IPS-18a (cell line): ENCODE results near the gene HOXB8.

Source experiments
- H3K27ac ChIP-seq: one replicate; pipeline ENCODE4 v1.5.1; 2013; ENCODE audit warnings: low read length
- H3K27me3 ChIP-seq: one replicate; pipeline ENCODE4 v1.6.1; 2013; ENCODE audit warnings: mild to moderate bottlenecking, low read length; ENCODE audit not compliant: control insufficient read depth, insufficient read depth
- H3K36me3 ChIP-seq: one replicate; pipeline ENCODE4 v1.6.1; 2013; ENCODE audit warnings: low read depth, low read length; ENCODE audit not compliant: control insufficient read depth
- H3K4me1 ChIP-seq: one replicate; pipeline ENCODE4 v1.6.1; 2013; ENCODE audit warnings: low read depth, low read length; ENCODE audit not compliant: control insufficient read depth
- H3K4me3 ChIP-seq: one replicate; pipeline ENCODE4 v1.5.1; 2013; ENCODE audit warnings: low read length
- H3K9ac ChIP-seq: one replicate; pipeline ENCODE4 v1.6.1; 2013; ENCODE audit warnings: mild to moderate bottlenecking, low read length, moderate library complexity
- H3K9me3 ChIP-seq: one replicate; pipeline ENCODE4 v1.6.1; 2013; ENCODE audit warnings: low read depth, low read length; ENCODE audit not compliant: control insufficient read depth

Gene HOXB8

DNA sequence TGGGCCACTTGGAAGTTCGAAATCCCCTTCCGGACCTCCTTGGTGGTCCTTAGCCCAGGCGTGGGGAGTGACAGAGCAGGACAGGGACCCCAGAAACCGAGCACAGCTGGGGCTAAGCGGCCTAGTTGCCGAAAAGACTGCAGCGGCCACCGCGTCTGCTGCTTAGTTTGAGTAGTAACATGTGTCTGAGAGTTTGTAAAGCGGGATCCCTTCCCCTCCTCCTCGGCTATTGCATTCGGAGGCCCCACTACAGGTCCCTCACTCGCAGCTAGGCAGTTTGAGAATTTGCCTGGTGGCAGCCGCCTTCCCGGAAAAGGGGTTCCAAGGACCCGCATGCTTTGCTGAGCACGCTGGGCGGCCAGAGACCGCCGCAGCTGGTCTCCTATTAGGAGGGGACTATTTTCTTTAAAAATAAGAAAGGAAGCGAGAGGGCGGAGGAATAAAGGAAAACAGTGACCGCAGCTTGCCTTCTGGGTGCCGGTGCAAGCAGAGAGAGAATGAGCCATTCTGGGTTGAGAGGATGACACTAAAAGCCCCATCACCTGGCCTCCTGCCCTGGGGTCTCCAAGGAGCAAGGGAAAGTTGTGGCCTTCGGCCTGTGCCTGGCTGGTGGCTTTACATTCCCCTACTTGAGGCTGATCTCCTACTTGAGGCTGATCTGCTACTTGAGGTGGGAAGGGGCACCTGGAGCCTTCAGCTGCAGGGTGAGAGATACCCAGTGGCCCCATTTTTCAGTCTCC is 20.4 kb downstream of the HOXB8 start:
- Histone ChIP-seq H3K27ac (no peak overlapping the region), H3K4me3 (no peak overlapping the region), H3K36me3 (no peaks in the 10 kb centered on the region), H3K4me1 (peaks cover 4% of the 10 kb centered on the region), H3K27me3 (peaks cover 100% of the 10 kb centered on the region), H3K9ac (peak overlapping the region; percentile 22), H3K9me3 (no peaks in the 10 kb centered on the region)

GRCh38 chr17:48593840-48594537 is 21.1 kb downstream of the HOXB8 start:
- Histone ChIP-seq H3K4me1 (peaks cover 4% of the 10 kb centered on the region), H3K9ac (no peak overlapping the region), H3K27ac (no peak overlapping the region), H3K9me3 (no peaks in the 10 kb centered on the region), H3K27me3 (peaks cover 100% of the 10 kb centered on the region), H3K4me3 (no peak overlapping the region), H3K36me3 (no peaks in the 10 kb centered on the region)

- peaks cover 100% of the 10 kb centered on the region for H3K27me3 ChIP-seq
- no peaks in the 10 kb centered on the region for H3K36me3 ChIP-seq
- H3K4me3 ChIP-seq = no peak within 1 kb of the TSS
- H3K9me3 ChIP-seq = no peaks in the 10 kb centered on the region
- H3K9ac ChIP-seq = no peak within 1 kb of the TSS
- no peak within 1 kb of the TSS for H3K27ac ChIP-seq
- peaks cover 4% of the 10 kb centered on the region for H3K4me1 ChIP-seq
Observed at GRCh38 chr17:48593126-48593829, 21.8 kb downstream of the HOXB8 start, which contains the start of gene HOXB5. Gene HOXB5 (minus strand): TSS chr17:48593779. CDS start chr17:48593682, 97 bp downstream.

GRCh38 chr17:48592577-48592976 is 22.5 kb downstream of the HOXB8 start:
- Histone ChIP-seq H3K27ac (no peak overlapping the region), H3K27me3 (peaks cover 100% of the 10 kb centered on the region), H3K4me3 (no peak overlapping the region), H3K9me3 (no peaks in the 10 kb centered on the region), H3K36me3 (no peaks in the 10 kb centered on the region), H3K4me1 (peaks cover 4% of the 10 kb centered on the region), H3K9ac (no peak overlapping the region)

DNA sequence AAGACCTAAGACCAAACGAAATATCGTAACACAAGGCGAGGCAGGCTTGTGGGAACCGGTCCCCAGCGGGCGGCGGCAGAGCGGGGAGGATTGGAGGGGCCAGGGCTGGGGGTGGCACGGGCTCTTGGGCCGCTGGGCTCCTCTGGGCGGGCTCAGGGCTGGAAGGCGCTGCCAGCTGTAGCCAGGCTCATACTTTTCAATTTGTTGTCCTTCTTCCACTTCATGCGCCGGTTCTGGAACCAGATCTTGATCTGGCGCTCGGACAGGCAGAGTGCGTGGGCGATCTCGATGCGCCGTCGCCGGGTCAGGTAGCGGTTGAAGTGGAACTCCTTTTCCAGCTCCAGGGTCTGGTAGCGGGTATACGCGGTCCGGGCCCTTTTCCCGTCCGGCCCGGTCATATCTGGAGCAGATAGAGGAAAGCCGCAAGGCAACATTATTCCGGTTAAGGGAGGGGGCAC is 23.0 kb downstream of the HOXB8 start:
- no peaks in the 10 kb centered on the region for H3K36me3 ChIP-seq
- H3K9ac ChIP-seq = no peak overlapping the region
- H3K9me3 ChIP-seq = no peaks in the 10 kb centered on the region
- H3K4me3 ChIP-seq = no peak overlapping the region
- H3K27ac ChIP-seq = no peak overlapping the region
- H3K4me1 ChIP-seq = peaks cover 4% of the 10 kb centered on the region
- peaks cover 100% of the 10 kb centered on the region for H3K27me3 ChIP-seq

GRCh38 chr17:48591255-48592056 is 23.6 kb downstream of the HOXB8 start:
- Histone ChIP-seq H3K4me1 (peaks cover 4% of the 10 kb centered on the region), H3K9me3 (no peaks in the 10 kb centered on the region), H3K27me3 (peaks cover 100% of the 10 kb centered on the region), H3K36me3 (no peaks in the 10 kb centered on the region), H3K27ac (no peak overlapping the region), H3K4me3 (peak overlapping the region; percentile 22), H3K9ac (no peak overlapping the region)

DNA sequence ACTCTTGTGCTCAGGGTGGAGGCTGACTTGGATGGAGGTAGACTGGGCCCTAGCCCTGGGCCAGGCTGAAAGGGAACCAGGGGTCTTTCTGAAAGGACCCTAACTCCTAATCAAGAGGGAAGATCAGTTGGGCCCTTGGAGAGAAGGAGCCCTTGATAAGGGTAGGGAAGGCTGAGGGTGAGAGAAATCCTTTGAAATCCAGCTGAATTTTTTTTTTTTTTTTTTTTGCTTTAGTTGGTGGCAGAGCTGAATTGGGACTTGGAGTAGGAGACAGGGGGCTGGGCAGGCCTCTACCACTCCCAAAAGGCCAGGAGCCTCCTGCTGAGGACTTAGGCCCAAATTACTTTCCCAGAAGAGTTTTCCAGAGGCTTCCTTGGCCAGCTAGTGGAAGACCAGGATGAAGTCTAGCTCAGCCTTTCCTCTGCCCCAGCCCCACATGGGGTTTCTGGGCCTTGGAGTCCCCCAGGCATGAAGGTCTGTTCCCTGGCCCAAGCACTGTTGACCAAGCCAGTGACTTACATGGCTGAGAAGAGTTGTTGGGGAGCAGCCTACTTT is 24.4 kb downstream of the HOXB8 start:
- Histone ChIP-seq H3K4me3 (peak overlapping the region; percentile 22), H3K36me3 (no peaks in the 10 kb centered on the region), H3K9ac (no peak overlapping the region), H3K27ac (no peak overlapping the region), H3K27me3 (peaks cover 100% of the 10 kb centered on the region), H3K9me3 (no peaks in the 10 kb centered on the region), H3K4me1 (peaks cover 4% of the 10 kb centered on the region)

DNA sequence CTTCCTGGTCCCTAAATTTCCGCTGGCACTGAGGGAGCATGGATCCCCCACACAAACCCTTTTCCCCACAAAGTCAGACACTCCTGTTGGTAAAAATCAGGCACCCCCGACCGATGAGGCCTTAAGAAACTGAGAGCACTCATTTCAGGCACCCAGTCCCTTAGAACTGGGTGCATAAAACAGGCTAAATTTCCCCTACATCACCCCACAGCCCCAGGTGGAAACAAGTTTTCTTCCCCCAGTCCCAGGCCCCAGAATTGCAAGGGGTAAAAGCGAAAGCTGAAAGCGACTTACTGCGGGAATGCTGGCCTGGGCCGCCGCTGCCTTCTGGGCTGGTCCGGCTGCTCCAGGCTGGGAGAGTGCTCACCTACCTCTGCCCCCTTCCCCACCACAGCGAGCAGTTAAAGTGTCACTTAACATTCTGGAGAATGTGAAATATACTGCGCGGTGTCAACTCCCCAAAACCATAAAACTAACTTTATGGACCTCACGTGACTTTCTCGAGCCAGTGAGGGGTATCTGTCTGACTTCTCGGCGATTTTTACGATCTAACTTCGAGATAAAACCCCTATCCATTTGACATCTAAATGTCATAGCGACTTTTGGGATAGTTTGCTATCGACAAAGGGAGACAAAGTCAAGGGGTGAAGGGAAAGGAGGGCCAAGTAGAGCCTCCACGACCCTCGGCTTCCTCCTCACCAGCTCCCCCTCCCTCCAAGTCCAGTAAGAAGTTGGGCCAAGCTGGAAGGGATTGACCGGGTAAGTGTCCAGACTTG is 25.1 kb downstream of the HOXB8 start, which contains the start of gene HOXB3:
Gene HOXB3, minus strand, starts transcription at position 411 of the 776 bp plus-strand sequence. CDS start 37,767 bp downstream, outside the sequence.
- Histone ChIP-seq H3K36me3 (no peaks in the 10 kb centered on the region), H3K9ac (no peak within 1 kb of the TSS), H3K9me3 (no peaks in the 10 kb centered on the region), H3K4me3 (peak within 1 kb of the TSS; percentile 22), H3K27me3 (peaks cover 100% of the 10 kb centered on the region), H3K27ac (no peak within 1 kb of the TSS), H3K4me1 (peaks cover 4% of the 10 kb centered on the region)

DNA sequence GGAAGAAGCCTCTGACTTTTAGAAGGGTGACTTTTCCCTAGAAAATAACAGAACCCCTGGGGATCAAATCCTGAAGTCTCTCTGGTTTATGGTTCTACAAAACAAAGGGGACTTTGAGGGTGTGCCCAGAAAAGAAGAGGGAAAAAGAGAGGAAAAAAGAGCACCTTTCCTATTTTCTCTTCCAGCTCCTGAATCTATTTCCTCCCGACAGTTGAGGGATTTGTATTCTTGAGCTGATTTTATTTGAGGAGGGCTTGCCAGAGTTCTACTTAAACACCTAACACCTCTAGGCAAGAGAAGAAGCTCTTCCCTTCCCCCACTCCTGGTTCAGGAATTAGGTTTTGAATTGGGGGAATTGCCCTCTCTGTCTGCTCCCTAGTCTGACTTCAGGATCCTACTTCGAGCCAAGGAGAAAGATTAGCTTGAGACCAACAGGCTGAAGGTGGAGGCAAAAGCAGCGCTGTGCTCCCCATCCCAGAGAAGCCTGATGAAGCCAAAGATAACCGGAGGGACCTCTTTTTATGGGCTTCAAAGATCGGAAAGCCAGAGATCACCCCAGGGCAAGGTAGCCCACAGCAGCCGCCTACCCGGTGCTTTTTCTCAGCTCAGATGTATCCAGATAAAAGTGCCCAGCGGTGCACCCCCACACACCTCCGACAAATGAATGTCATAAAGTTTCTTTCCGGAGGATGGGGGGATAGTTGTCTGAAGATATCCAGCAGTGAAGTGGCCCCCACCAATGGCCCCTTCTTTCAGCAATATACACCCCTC is 25.8 kb downstream of the HOXB8 start:
- H3K36me3 ChIP-seq = no peaks in the 10 kb centered on the region
- H3K4me1 ChIP-seq = peaks cover under 1% of the 10 kb centered on the region
- H3K4me3 ChIP-seq = no peak overlapping the region
- H3K27ac ChIP-seq = no peak overlapping the region
- H3K9ac ChIP-seq = no peak overlapping the region
- peaks cover 100% of the 10 kb centered on the region for H3K27me3 ChIP-seq
- no peaks in the 10 kb centered on the region for H3K9me3 ChIP-seq

DNA sequence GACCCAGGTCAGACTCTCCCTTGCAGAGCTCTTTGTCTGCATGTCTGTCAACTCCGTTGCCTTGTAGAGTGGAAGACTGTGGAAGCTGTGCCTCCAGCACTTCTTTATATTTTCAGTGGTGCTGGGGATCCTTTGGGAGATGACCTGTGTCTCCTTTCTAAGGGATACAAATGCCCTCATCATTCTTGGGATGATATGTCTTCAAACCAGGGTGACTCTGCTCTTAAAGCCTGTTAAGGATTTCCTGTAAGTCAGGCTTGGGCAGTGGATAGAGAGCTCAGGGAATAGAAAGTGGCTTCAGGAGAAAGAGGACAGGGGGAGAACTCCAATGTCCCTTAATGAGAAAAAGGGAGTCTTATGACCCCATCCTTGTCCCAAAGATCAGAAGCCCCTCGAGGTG is 26.6 kb downstream of the HOXB8 start:
- Histone ChIP-seq H3K4me3 (no peak overlapping the region), H3K4me1 (no peaks in the 10 kb centered on the region), H3K36me3 (no peaks in the 10 kb centered on the region), H3K27me3 (peaks cover 100% of the 10 kb centered on the region), H3K9ac (no peak overlapping the region), H3K9me3 (no peaks in the 10 kb centered on the region), H3K27ac (no peak overlapping the region)
